H9 (cell line): ENCODE data around the gene C1orf105. TPM values are rescaled to one million over a fixed set of nuclear protein-coding genes. Genes with fewer than 3 reads are reported as not detected.

Experiments used
- DNase-seq: peaks from one replicate; pipeline ENCODE4 v3.0.0-alpha.2; 2017
- H2AFZ ChIP-seq: one replicate; pipeline ENCODE4 v1.6.1; 2013; ENCODE audit warnings: mild to moderate bottlenecking, low read length, control low read depth, moderate library complexity
- H2AK5ac ChIP-seq: 2 replicates; pipeline ENCODE4 v1.6.1; 2013; ENCODE audit warnings: low read length, control low read depth, mixed read lengths; ENCODE audit not compliant: insufficient read length
- H2BK120ac ChIP-seq: one replicate; pipeline ENCODE4 v1.6.1; 2013; ENCODE audit warnings: low read depth, mild to moderate bottlenecking, low read length, control low read depth, inconsistent platforms; ENCODE audit not compliant: poor library complexity, severe bottlenecking
- H2BK12ac ChIP-seq: 2 replicates; pipeline ENCODE4 v1.6.1; 2013; ENCODE audit warnings: low read length, control low read depth, mixed read lengths, low read depth; ENCODE audit not compliant: insufficient read length
- H2BK15ac ChIP-seq: 2 replicates; pipeline ENCODE4 v1.6.1; 2013; ENCODE audit warnings: low read depth, low read length, control low read depth
- H2BK20ac ChIP-seq: one replicate; pipeline ENCODE4 v1.6.1; 2013; ENCODE audit warnings: low read depth, mild to moderate bottlenecking, low read length, control low read depth, inconsistent platforms; ENCODE audit not compliant: poor library complexity, severe bottlenecking
- H2BK5ac ChIP-seq: 2 replicates; pipeline ENCODE4 v1.6.1; 2013; ENCODE audit warnings: low read length, control low read depth, mixed read lengths; ENCODE audit not compliant: insufficient read length
- H3K14ac ChIP-seq: 2 replicates; pipeline ENCODE4 v1.6.1; 2013; ENCODE audit warnings: low read length, control low read depth; ENCODE audit not compliant: insufficient read depth
- H3K18ac ChIP-seq: 2 replicates; pipeline ENCODE4 v1.6.1; 2013; ENCODE audit warnings: low read depth, mild to moderate bottlenecking, mixed read lengths, low read length, control low read depth; ENCODE audit not compliant: insufficient read length
- H3K23ac ChIP-seq: 2 replicates; pipeline ENCODE4 v1.6.1; 2013; ENCODE audit warnings: low read length, control low read depth, mixed read lengths, low read depth; ENCODE audit not compliant: insufficient read length
- H3K23me2 ChIP-seq: 2 replicates; pipeline ENCODE4 v1.6.1; 2013; ENCODE audit warnings: low read depth, mild to moderate bottlenecking, mixed read lengths, low read length, control low read depth; ENCODE audit not compliant: insufficient read length, poor library complexity, severe bottlenecking
- H3K27ac ChIP-seq: 2 replicates; pipeline ENCODE4 v1.5.1; 2013; ENCODE audit warnings: low read length, control low read depth, mixed read lengths, low read depth; ENCODE audit not compliant: insufficient read length
- H3K27me3 ChIP-seq: 2 replicates; pipeline ENCODE4 v1.6.1; 2013; ENCODE audit warnings: low read length, control low read depth, inconsistent platforms; ENCODE audit not compliant: insufficient read depth
- H3K4ac ChIP-seq: 2 replicates; pipeline ENCODE4 v1.6.1; 2013; ENCODE audit warnings: low read depth, mild to moderate bottlenecking, control low read depth, inconsistent platforms, low read length, moderate library complexity
- H3K4me1 ChIP-seq: 2 replicates; pipeline ENCODE4 v1.6.1; 2013; ENCODE audit warnings: low read length, control low read depth, inconsistent platforms; ENCODE audit not compliant: insufficient read depth
- H3K4me2 ChIP-seq: 2 replicates; pipeline ENCODE4 v1.6.1; 2013; ENCODE audit warnings: low read length, control low read depth, mixed read lengths; ENCODE audit not compliant: insufficient read length, insufficient read depth
- H3K56ac ChIP-seq: 2 replicates; pipeline ENCODE4 v1.6.1; 2013; ENCODE audit warnings: low read depth, mild to moderate bottlenecking, mixed read lengths, low read length, control low read depth; ENCODE audit not compliant: insufficient read length
- H3K79me1 ChIP-seq: 2 replicates; pipeline ENCODE4 v1.6.1; 2013; ENCODE audit warnings: low read depth, mild to moderate bottlenecking, moderate library complexity, low read length, control low read depth, inconsistent platforms; ENCODE audit not compliant: insufficient read depth, poor library complexity, severe bottlenecking
- H3K79me2 ChIP-seq: 2 replicates; pipeline ENCODE4 v1.6.1; 2013; ENCODE audit warnings: low read length, control low read depth, inconsistent platforms; ENCODE audit not compliant: insufficient read depth
- H3K9ac ChIP-seq: 2 replicates; pipeline ENCODE4 v1.6.1; 2013; ENCODE audit warnings: low read length, control low read depth, mixed read lengths; ENCODE audit not compliant: insufficient read length; ENCODE audit errors: extremely low read depth
- H3K9me3 ChIP-seq: one replicate; pipeline ENCODE4 v1.6.1; 2013; ENCODE audit warnings: low read depth, low read length, inconsistent platforms; ENCODE audit not compliant: control insufficient read depth
- H3T11ph ChIP-seq: one replicate; pipeline ENCODE4 v1.6.1; 2013; ENCODE audit warnings: mild to moderate bottlenecking, low read length, control low read depth, inconsistent platforms
- H4K20me1 ChIP-seq: one replicate; pipeline ENCODE4 v1.6.1; 2013; ENCODE audit not compliant: control insufficient read depth, insufficient read length, insufficient read depth
- H4K5ac ChIP-seq: 2 replicates; pipeline ENCODE4 v1.6.1; 2013; ENCODE audit warnings: low read depth, mild to moderate bottlenecking, mixed read lengths, low read length, control low read depth; ENCODE audit not compliant: insufficient read length
- H4K8ac ChIP-seq: replicated peaks from 2 replicates; pipeline ENCODE4 v1.6.1; 2013; ENCODE audit warnings: low read length, control low read depth, mixed read lengths, low read depth; ENCODE audit not compliant: insufficient read length
- H4K91ac ChIP-seq: 2 replicates; pipeline ENCODE4 v1.6.1; 2013; ENCODE audit warnings: low read depth, mild to moderate bottlenecking, moderate library complexity, mixed read lengths, low read length, control low read depth; ENCODE audit not compliant: insufficient read length
- H3K27ac Mint-ChIP-seq, 3 experiments: 2 replicates in 2 of 3; 3 replicates in 1 of 3; pipeline ENCODE4 v1.8.0; 2020 to 2021; ENCODE audit warnings: mixed read lengths in 3 of 3, mild to moderate bottlenecking in 1 of 3, moderate library complexity in 1 of 3
- H3K27me3 Mint-ChIP-seq: 2 replicates; pipeline ENCODE4 v1.8.0; 2021; ENCODE audit warnings: low read depth, mild to moderate bottlenecking, moderate library complexity, mixed read lengths
- H3K36me3 Mint-ChIP-seq, 3 experiments: 2 replicates in 2 of 3; 3 replicates in 1 of 3; pipeline ENCODE4 v1.8.0; 2020 to 2021; ENCODE audit warnings: low read depth in 3 of 3, mixed read lengths in 3 of 3; ENCODE audit not compliant: insufficient read depth in 1 of 3
- H3K4me1 Mint-ChIP-seq, 2 experiments: 2 replicates each; pipeline ENCODE4 v1.8.0; 2020; ENCODE audit warnings: mixed read lengths in 2 of 2
- H3K4me3 Mint-ChIP-seq, 2 experiments: 2 replicates in 1 of 2; 3 replicates in 1 of 2; pipeline ENCODE4 v1.8.0; 2020 to 2021; ENCODE audit warnings: mild to moderate bottlenecking in 2 of 2, mixed read lengths in 2 of 2, moderate library complexity in 1 of 2
- H3K9me3 Mint-ChIP-seq, 2 experiments: 2 replicates in 1 of 2; 3 replicates in 1 of 2; pipeline ENCODE4 v1.8.0; 2020; ENCODE audit warnings: mild to moderate bottlenecking in 2 of 2, mixed read lengths in 2 of 2, moderate library complexity in 1 of 2
- WGBS: extraction: QIAGEN DNeasy Blood & Tissue Kit; methylation state at CpG from one replicate; pipeline ENCODE4 v1.1.7; 2013; ENCODE audit warnings: missing lambda C conversion rate, low lambda C conversion rate, mixed read lengths; ENCODE audit not compliant: insufficient read length; ENCODE audit errors: extremely low coverage; 5-methylcytosine and 5-hydroxymethylcytosine counted together
- total RNA-seq: library from RNA; stranded (reverse); gene quantifications from 2 replicates; pipeline ENCODE4 v1.2.1, GENCODE V29; 2021
- TF ChIP-seq, protein P1 (sequence below): fragments of 200-600 bp; sonication (generic); conservative IDR thresholded peaks from 3 replicates; pipeline ENCODE4 v1.8.0; 2021; ENCODE audit warnings: antibody characterized with exemption, mild to moderate bottlenecking

The C1orf105 gene
- total RNA-seq, 1 experiment from 2014 or later, result not detected

DNA sequence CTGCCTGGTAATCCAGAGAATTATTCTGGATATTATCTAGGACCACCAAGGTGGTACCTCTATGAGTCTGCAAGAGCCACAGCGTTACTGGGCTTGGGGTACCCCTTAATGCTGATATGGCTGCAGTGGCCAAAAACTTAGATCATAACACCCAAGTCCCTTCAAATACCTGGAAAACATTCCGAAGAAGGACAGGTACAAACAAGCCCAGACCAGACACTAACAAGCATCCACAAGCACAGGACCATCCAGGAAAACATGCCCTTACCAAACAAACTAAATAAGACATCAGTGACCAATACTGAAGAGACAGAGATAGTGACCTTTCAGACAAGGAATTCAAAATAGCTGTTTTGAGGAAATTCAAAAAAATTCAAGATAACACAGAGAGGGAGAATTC lies 2.9 kb downstream of the C1orf105 start:
- H3K4me3 Mint-ChIP-seq, result no peak overlapping the region

More for the DNA sequence above, 2.9 kb downstream of the C1orf105 start:
- Histone ChIP-seq H2BK12ac (no peak overlapping the region), H4K20me1 (no peaks in the 10 kb centered on the region), H2BK15ac (no peak overlapping the region), H3K9me3 (no peaks in the 10 kb centered on the region), H3K9ac (no peak overlapping the region), H3K56ac (no peak overlapping the region), H3K14ac (no peak overlapping the region), H2AFZ (no peak overlapping the region), H2AK5ac (no peak overlapping the region), H3K4ac (no peak overlapping the region), H3K23ac (no peak overlapping the region), H2BK20ac (no peak overlapping the region), H3K27ac (no peak overlapping the region), H3K27me3 (no peaks in the 10 kb centered on the region), H3K18ac (no peak overlapping the region), H4K8ac (no peak overlapping the region), H3K4me2 (no peak overlapping the region), H3K4me1 (no peaks in the 10 kb centered on the region), H4K91ac (no peak overlapping the region), H3K79me1 (no peaks in the 10 kb centered on the region), H3K79me2 (no peaks in the 10 kb centered on the region), H3T11ph (no peak overlapping the region), H4K5ac (no peak overlapping the region), H2BK120ac (no peak overlapping the region), H2BK5ac (no peak overlapping the region), H3K23me2 (no peaks in the 10 kb centered on the region)
- Mint-ChIP-seq H3K27ac (no peak overlapping the region), H3K36me3 (no peaks in the 10 kb centered on the region; a peak in 1 of 7 replicates), H3K4me1 (peaks cover 8 to 10% of the 10 kb centered on the region in 2 experiments), H3K9me3 (no peaks in the 10 kb centered on the region), H3K27me3 (no peaks in the 10 kb centered on the region)
- no CpG with 5 or more reads among the region's 2 CpGs for WGBS
- no peak for DNase-seq
- TF ChIP-seq, protein P1, sequence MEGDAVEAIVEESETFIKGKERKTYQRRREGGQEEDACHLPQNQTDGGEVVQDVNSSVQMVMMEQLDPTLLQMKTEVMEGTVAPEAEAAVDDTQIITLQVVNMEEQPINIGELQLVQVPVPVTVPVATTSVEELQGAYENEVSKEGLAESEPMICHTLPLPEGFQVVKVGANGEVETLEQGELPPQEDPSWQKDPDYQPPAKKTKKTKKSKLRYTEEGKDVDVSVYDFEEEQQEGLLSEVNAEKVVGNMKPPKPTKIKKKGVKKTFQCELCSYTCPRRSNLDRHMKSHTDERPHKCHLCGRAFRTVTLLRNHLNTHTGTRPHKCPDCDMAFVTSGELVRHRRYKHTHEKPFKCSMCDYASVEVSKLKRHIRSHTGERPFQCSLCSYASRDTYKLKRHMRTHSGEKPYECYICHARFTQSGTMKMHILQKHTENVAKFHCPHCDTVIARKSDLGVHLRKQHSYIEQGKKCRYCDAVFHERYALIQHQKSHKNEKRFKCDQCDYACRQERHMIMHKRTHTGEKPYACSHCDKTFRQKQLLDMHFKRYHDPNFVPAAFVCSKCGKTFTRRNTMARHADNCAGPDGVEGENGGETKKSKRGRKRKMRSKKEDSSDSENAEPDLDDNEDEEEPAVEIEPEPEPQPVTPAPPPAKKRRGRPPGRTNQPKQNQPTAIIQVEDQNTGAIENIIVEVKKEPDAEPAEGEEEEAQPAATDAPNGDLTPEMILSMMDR, result no peak
